ENCODE measurements around the gene SMPD4. TPM values are rescaled to one million over a fixed set of nuclear protein-coding genes. Genes with fewer than 3 reads are reported as not detected.
A peak's percentile ranks its signal among the peaks of the same experiment; 100 is the strongest.
"Not testable (repeated sequence)": the region's sequence is repeated elsewhere in the genome, so short reads cannot be mapped to it uniquely, and the experiment has no call there.

Gene SMPD4
- polyA plus RNA-seq, 4 donors: 23.8 to 46.7 (median 32.6) TPM

DNA sequence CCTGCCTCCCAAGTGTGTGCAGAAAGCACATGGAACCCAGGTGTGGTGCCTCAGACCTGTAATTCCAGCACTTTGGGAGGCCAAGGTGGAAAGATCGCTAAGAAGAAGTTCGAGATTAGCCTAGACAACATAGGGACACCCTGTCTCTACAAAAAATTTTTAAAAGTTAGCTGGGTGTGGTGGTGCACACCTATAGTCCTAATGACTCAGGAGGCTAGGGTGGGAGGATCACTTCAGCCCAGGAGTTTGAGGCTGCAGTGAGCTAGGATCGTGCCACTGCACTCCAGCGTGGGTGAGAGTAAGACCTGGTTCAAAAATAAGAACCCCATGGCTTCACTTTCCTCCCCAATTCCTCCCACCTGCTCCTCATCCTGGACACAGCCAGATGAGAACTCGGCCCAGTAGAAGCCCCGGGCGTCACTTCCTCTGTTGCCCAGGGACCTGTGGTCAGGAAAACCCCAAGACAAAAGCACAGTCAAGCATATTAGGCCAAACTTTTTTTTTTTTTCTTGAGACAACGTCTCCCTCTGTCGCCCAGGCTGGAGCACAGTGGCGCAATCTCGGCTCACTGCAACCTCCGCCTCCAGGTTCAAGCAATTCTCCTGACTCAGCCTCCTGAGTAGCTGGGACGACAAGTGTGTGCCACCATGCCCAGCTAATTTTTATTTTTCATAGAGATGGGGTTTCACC, 23.4 kb downstream of the SMPD4 start:
- not testable (repeated sequence) for H3K4me3 ChIP-seq (ENCODE audit: low read depth in 1 of 3, low read length in 3 of 3); DNase-seq; H3K4me1 ChIP-seq (ENCODE audit: control insufficient read depth in 3 of 3, insufficient read depth in 2 of 3, low read depth in 1 of 3, low read length in 2 of 3); H3K9me3 ChIP-seq (ENCODE audit: control insufficient read depth in 2 of 2, insufficient read depth in 1 of 2, low read depth in 1 of 2, low read length in 1 of 2); FAIRE-seq; H3K27ac ChIP-seq (ENCODE audit: low read depth in 1 of 3, low read length in 2 of 3); H3K27me3 ChIP-seq (ENCODE audit: control insufficient read depth in 3 of 3, insufficient read depth in 3 of 3, low read length in 3 of 3)
- H3K36me3 ChIP-seq (ENCODE audit: control insufficient read depth in 3 of 3, insufficient read depth in 2 of 3, low read depth in 1 of 3, low read length in 3 of 3): peaks cover 2 to 53% (median 7%) of the 10 kb centered on the region in 3 donors
- 69 to 81% (median 71%) methylated on average over 13 of the region's 13 CpGs for WGBS, 3 donors

DNA sequence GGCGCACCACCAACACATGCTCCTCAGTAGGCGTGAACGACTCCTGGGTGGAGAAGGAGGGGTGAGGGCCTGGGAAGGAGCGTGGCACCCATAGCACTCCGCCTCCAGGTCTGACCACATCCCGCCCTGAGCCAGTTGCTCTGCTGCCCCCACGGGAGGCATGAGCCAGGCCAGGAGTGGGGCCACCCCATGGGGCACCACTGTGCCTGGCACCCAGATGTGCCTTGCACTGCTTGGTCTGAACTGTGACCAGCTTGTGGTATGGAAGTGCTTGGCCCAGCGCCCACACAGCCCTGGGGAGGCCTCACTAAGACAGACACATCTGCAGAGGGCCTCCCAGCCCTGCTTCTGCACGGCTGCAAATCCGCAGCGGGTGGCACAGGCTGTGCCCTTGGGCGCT, 24.0 kb downstream of the SMPD4 start:
- H3K4me3 ChIP-seq (ENCODE audit: low read depth in 1 of 3, low read length in 3 of 3); H3K27ac ChIP-seq (ENCODE audit: low read depth in 1 of 3, low read length in 2 of 3); DNase-seq; H3K27me3 ChIP-seq (ENCODE audit: control insufficient read depth in 3 of 3, insufficient read depth in 3 of 3, low read length in 3 of 3); H3K9me3 ChIP-seq (ENCODE audit: control insufficient read depth in 2 of 2, insufficient read depth in 1 of 2, low read depth in 1 of 2, low read length in 1 of 2); H3K4me1 ChIP-seq (ENCODE audit: control insufficient read depth in 3 of 3, insufficient read depth in 2 of 3, low read depth in 1 of 3, low read length in 2 of 3); FAIRE-seq: not testable (repeated sequence)
- WGBS, 3 donors: 48 to 68% (median 66%) methylated on average over 6 to 11 of the region's 12 CpGs
- H3K36me3 ChIP-seq (ENCODE audit: control insufficient read depth in 3 of 3, insufficient read depth in 2 of 3, low read depth in 1 of 3, low read length in 3 of 3): peaks cover 2 to 53% (median 9%) of the 10 kb centered on the region in 3 donors

DNA sequence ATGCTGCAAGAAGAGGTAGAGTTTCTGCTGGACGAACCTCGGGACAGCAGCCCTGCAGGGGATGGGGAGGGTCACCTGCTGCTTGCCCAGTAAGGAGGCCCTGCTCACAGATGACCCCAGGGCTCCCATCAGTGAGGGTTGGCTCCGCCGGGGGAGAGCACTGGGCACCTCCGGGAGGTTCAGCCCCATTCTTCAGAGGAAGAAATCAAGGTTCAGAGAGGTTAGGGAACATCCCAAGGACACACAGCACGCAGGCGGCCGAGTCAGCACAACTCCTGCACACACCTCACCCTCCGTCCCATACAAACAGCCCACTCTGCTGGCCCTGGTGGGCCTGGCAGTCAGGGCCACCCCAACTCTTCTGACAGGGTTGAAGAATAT, 24.8 kb downstream of the SMPD4 start:
- no peak overlapping the region for H3K4me3 ChIP-seq (ENCODE audit: low read depth in 1 of 3, low read length in 3 of 3)
- H3K9me3 ChIP-seq (ENCODE audit: control insufficient read depth in 2 of 2, insufficient read depth in 1 of 2, low read depth in 1 of 2, low read length in 1 of 2): no peaks in the 10 kb centered on the region
- H3K36me3 ChIP-seq (ENCODE audit: control insufficient read depth in 3 of 3, insufficient read depth in 2 of 3, low read depth in 1 of 3, low read length in 3 of 3): peaks cover 2 to 59% (median 13%) of the 10 kb centered on the region in 3 donors
- no peak overlapping the region for H3K27ac ChIP-seq (ENCODE audit: low read depth in 1 of 3, low read length in 2 of 3)
- H3K4me1 ChIP-seq (ENCODE audit: control insufficient read depth in 3 of 3, insufficient read depth in 2 of 3, low read depth in 1 of 3, low read length in 2 of 3): no peaks in the 10 kb centered on the region
- H3K27me3 ChIP-seq (ENCODE audit: control insufficient read depth in 3 of 3, insufficient read depth in 3 of 3, low read length in 3 of 3): no peaks in the 10 kb centered on the region
- no peak for DNase-seq
- 85 to 91% (median 90%) methylated on average over 9 of the region's 9 CpGs for WGBS, 3 donors
- no peak for FAIRE-seq

DNA sequence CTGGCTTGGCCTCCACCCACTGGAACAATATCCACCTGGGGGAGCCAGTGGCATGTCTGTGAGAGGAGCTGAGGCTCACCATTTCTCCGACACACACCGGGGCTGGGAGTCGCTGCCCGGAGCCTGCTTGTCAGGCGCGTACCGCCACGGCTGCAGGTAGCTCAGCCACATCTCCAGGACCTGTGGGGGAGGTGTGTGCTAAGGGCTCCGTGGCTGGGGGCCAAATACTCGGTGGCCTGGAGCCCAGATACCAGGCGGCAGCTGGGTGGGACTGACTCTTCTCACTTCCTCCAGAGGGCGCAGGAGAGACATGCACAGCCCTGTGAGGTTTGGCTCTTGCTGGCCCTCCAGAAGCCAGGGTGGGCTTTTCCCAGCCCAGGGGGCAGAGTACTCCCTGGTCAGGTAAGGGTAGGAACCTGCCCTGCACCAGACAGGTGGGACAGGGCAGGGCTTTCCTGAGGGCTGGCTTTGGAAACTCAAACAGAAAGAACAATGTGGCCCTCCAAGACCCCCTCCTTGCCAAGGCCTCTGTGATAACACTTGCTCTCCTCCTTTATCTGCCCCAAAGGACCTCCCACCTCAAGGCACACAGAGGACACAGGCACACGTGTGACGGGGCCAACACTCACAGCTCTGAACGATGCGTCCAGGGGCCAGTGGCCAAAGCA, 25.3 kb downstream of the SMPD4 start:
- H3K4me1 ChIP-seq (ENCODE audit: control insufficient read depth in 3 of 3, insufficient read depth in 2 of 3, low read depth in 1 of 3, low read length in 2 of 3); H3K4me3 ChIP-seq (ENCODE audit: low read depth in 1 of 3, low read length in 3 of 3); H3K9me3 ChIP-seq (ENCODE audit: control insufficient read depth in 2 of 2, insufficient read depth in 1 of 2, low read depth in 1 of 2, low read length in 1 of 2); H3K27me3 ChIP-seq (ENCODE audit: control insufficient read depth in 3 of 3, insufficient read depth in 3 of 3, low read length in 3 of 3); FAIRE-seq; H3K27ac ChIP-seq (ENCODE audit: low read depth in 1 of 3, low read length in 2 of 3): not testable (repeated sequence)
- WGBS, 3 donors: 22 to 63% (median 34%) methylated on average over 16 of the region's 16 CpGs
- peaks cover 2 to 59% (median 13%) of the 10 kb centered on the region in 3 donors for H3K36me3 ChIP-seq (ENCODE audit: control insufficient read depth in 3 of 3, insufficient read depth in 2 of 3, low read depth in 1 of 3, low read length in 3 of 3)
- peak; percentile 33 to 63 for DNase-seq

DNA sequence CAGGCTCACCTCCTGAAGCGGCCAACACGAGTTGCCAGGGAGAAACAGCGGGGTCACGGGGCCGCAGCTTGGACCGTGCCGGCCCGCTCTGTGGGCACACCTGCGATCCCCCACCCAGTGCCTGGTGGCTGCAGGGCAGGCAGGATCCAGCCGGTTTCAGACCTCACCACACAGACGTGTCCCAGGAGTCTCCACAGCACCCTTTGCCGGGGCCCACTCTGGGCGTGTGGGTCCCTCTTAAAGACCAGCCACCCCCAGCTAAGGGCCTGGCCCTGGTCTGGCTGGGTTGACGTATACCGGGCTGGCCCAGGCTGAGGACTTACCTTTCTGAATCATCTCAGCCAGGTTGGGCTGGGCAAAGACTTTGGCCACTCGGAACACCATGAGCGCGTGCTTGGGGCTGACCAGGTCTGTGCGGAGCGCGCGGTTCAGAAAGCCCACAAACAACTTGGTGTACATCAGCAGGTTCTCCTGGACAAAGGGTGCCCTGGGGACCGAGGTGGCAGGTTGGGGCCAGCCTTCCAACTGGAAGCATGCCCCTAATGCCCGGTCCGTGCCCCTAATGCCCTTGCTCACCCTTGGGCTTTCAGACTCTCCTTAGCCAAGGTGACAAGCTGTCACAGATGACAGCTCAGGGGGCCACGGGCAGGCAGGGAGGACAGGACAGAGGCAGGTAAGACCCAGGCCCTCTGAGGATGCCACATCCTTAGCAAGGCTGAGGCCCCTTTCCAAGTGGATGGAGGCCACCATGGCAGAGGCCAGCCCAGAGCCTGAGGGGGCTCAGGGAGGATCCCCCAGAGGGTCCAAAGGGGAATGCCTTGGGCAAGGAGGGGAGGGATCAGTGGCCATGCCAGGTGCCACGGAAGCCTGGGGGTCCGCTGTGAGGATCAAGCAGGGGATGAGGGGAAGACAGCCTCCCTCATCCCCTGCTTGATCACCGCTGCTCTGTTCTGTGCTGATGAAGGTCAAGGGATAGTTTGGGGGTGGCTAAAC, 26.3 kb downstream of the SMPD4 start:
- no peaks in the 10 kb centered on the region for H3K9me3 ChIP-seq (ENCODE audit: control insufficient read depth in 2 of 2, insufficient read depth in 1 of 2, low read depth in 1 of 2, low read length in 1 of 2)
- 95 to 96% (median 96%) methylated on average over 26 to 29 of the region's 29 CpGs for WGBS, 3 donors
- no peak for DNase-seq
- FAIRE-seq: no peak
- H3K36me3 ChIP-seq (ENCODE audit: control insufficient read depth in 3 of 3, insufficient read depth in 2 of 3, low read depth in 1 of 3, low read length in 3 of 3): peaks cover 2 to 60% (median 13%) of the 10 kb centered on the region in 3 donors
- no peak overlapping the region for H3K4me3 ChIP-seq (ENCODE audit: low read depth in 1 of 3, low read length in 3 of 3)
- no peak overlapping the region for H3K27ac ChIP-seq (ENCODE audit: low read depth in 1 of 3, low read length in 2 of 3)
- H3K4me1 ChIP-seq (ENCODE audit: control insufficient read depth in 3 of 3, insufficient read depth in 2 of 3, low read depth in 1 of 3, low read length in 2 of 3): no peaks in the 10 kb centered on the region
- no peaks in the 10 kb centered on the region for H3K27me3 ChIP-seq (ENCODE audit: control insufficient read depth in 3 of 3, insufficient read depth in 3 of 3, low read length in 3 of 3)

DNA sequence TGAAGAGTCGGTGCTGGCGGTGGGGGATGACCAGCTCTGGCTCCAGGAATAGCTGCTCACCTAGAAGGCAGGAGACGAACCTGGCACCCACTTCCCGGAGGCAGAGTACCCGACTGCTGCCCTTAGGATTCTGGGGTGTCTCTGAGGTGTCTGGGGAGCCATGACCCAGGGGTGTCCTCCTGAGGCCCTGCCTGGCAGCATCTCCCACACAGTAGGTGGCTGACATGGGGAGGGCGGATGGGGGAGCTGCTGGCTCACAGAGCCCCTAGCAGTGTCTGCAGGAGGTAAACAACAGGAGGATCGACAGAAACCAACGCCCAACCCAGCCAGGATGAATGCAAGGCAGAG, 27.0 kb downstream of the SMPD4 start:
- H3K27ac ChIP-seq (ENCODE audit: low read depth in 1 of 3, low read length in 2 of 3); H3K27me3 ChIP-seq (ENCODE audit: control insufficient read depth in 3 of 3, insufficient read depth in 3 of 3, low read length in 3 of 3); DNase-seq; H3K4me1 ChIP-seq (ENCODE audit: control insufficient read depth in 3 of 3, insufficient read depth in 2 of 3, low read depth in 1 of 3, low read length in 2 of 3); FAIRE-seq; H3K4me3 ChIP-seq (ENCODE audit: low read depth in 1 of 3, low read length in 3 of 3); H3K9me3 ChIP-seq (ENCODE audit: control insufficient read depth in 2 of 2, insufficient read depth in 1 of 2, low read depth in 1 of 2, low read length in 1 of 2): not testable (repeated sequence)
- WGBS, 3 donors: 89 to 97% (median 92%) methylated on average over 4 to 8 of the region's 8 CpGs
- peaks cover 2 to 54% (median 13%) of the 10 kb centered on the region in 3 donors for H3K36me3 ChIP-seq (ENCODE audit: control insufficient read depth in 3 of 3, insufficient read depth in 2 of 3, low read depth in 1 of 3, low read length in 3 of 3)

DNA sequence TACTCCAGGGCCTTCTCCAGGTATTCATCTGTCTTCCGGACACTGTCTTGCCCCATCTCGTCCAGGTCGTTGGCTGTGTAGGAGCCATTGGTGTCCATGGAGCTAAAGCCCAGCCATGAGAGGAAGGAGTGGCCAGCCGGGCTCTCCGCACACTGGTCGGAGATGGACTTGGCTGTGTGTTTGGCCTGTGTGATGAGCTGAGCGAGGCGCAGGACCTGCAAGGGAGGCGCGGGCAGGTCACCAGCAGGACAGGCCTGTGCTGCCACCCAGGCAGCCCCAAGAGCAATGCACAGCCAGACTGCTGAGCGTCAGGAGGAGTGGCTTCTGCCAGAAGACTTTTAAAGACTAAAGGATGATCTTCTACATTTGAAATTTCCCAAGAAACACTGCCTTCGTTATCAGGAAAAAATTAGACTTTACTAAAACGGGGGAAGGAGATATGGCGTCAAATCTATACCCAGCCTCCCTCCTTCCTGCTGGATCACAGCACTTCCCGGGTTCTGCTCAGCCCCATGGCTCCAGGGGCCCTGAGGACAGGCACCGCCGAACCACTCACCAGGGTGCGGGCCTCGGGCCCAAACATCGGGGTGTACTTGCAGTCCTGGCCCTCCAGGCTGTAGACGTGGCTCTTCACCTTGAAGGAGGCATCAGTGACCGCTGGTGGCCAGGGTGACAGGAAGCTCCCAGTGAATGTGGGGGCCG, 27.5 kb downstream of the SMPD4 start:
- H3K36me3 ChIP-seq (ENCODE audit: control insufficient read depth in 3 of 3, insufficient read depth in 2 of 3, low read depth in 1 of 3, low read length in 3 of 3): peaks cover 2 to 53% (median 13%) of the 10 kb centered on the region in 3 donors
- not testable (repeated sequence) for H3K4me3 ChIP-seq (ENCODE audit: low read depth in 1 of 3, low read length in 3 of 3); FAIRE-seq; H3K4me1 ChIP-seq (ENCODE audit: control insufficient read depth in 3 of 3, insufficient read depth in 2 of 3, low read depth in 1 of 3, low read length in 2 of 3); H3K27ac ChIP-seq (ENCODE audit: low read depth in 1 of 3, low read length in 2 of 3); DNase-seq; H3K27me3 ChIP-seq (ENCODE audit: control insufficient read depth in 3 of 3, insufficient read depth in 3 of 3, low read length in 3 of 3); H3K9me3 ChIP-seq (ENCODE audit: control insufficient read depth in 2 of 2, insufficient read depth in 1 of 2, low read depth in 1 of 2, low read length in 1 of 2)
- 92 to 96% (median 92%) methylated on average over 18 to 23 of the region's 23 CpGs for WGBS, 3 donors

Measured in small intestine (tissue), 7 donors.